H9 (cell line): ENCODE results near the gene NPY2R. TPM values are rescaled to one million over a fixed set of nuclear protein-coding genes. Genes with fewer than 3 reads are reported as not detected.

Source experiments
- DNase-seq: peaks from one replicate; pipeline ENCODE4 v3.0.0-alpha.2; 2017
- H2AFZ ChIP-seq: one replicate; pipeline ENCODE4 v1.6.1; 2013; ENCODE audit warnings: mild to moderate bottlenecking, low read length, control low read depth, moderate library complexity
- H2AK5ac ChIP-seq: 2 replicates; pipeline ENCODE4 v1.6.1; 2013; ENCODE audit warnings: low read length, control low read depth, mixed read lengths; ENCODE audit not compliant: insufficient read length
- H2BK120ac ChIP-seq: one replicate; pipeline ENCODE4 v1.6.1; 2013; ENCODE audit warnings: low read depth, mild to moderate bottlenecking, low read length, control low read depth, inconsistent platforms; ENCODE audit not compliant: poor library complexity, severe bottlenecking
- H2BK12ac ChIP-seq: 2 replicates; pipeline ENCODE4 v1.6.1; 2013; ENCODE audit warnings: low read length, control low read depth, mixed read lengths, low read depth; ENCODE audit not compliant: insufficient read length
- H2BK15ac ChIP-seq: 2 replicates; pipeline ENCODE4 v1.6.1; 2013; ENCODE audit warnings: low read depth, low read length, control low read depth
- H2BK20ac ChIP-seq: one replicate; pipeline ENCODE4 v1.6.1; 2013; ENCODE audit warnings: low read depth, mild to moderate bottlenecking, low read length, control low read depth, inconsistent platforms; ENCODE audit not compliant: poor library complexity, severe bottlenecking
- H2BK5ac ChIP-seq: 2 replicates; pipeline ENCODE4 v1.6.1; 2013; ENCODE audit warnings: low read length, control low read depth, mixed read lengths; ENCODE audit not compliant: insufficient read length
- H3K14ac ChIP-seq: 2 replicates; pipeline ENCODE4 v1.6.1; 2013; ENCODE audit warnings: low read length, control low read depth; ENCODE audit not compliant: insufficient read depth
- H3K18ac ChIP-seq: 2 replicates; pipeline ENCODE4 v1.6.1; 2013; ENCODE audit warnings: low read depth, mild to moderate bottlenecking, mixed read lengths, low read length, control low read depth; ENCODE audit not compliant: insufficient read length
- H3K23ac ChIP-seq: 2 replicates; pipeline ENCODE4 v1.6.1; 2013; ENCODE audit warnings: low read length, control low read depth, mixed read lengths, low read depth; ENCODE audit not compliant: insufficient read length
- H3K23me2 ChIP-seq: 2 replicates; pipeline ENCODE4 v1.6.1; 2013; ENCODE audit warnings: low read depth, mild to moderate bottlenecking, mixed read lengths, low read length, control low read depth; ENCODE audit not compliant: insufficient read length, poor library complexity, severe bottlenecking
- H3K27ac ChIP-seq: 2 replicates; pipeline ENCODE4 v1.5.1; 2013; ENCODE audit warnings: low read length, control low read depth, mixed read lengths, low read depth; ENCODE audit not compliant: insufficient read length
- H3K27me3 ChIP-seq: 2 replicates; pipeline ENCODE4 v1.6.1; 2013; ENCODE audit warnings: low read length, control low read depth, inconsistent platforms; ENCODE audit not compliant: insufficient read depth
- H3K4ac ChIP-seq: 2 replicates; pipeline ENCODE4 v1.6.1; 2013; ENCODE audit warnings: low read depth, mild to moderate bottlenecking, control low read depth, inconsistent platforms, low read length, moderate library complexity
- H3K4me1 ChIP-seq: 2 replicates; pipeline ENCODE4 v1.6.1; 2013; ENCODE audit warnings: low read length, control low read depth, inconsistent platforms; ENCODE audit not compliant: insufficient read depth
- H3K4me2 ChIP-seq: 2 replicates; pipeline ENCODE4 v1.6.1; 2013; ENCODE audit warnings: low read length, control low read depth, mixed read lengths; ENCODE audit not compliant: insufficient read length, insufficient read depth
- H3K56ac ChIP-seq: 2 replicates; pipeline ENCODE4 v1.6.1; 2013; ENCODE audit warnings: low read depth, mild to moderate bottlenecking, mixed read lengths, low read length, control low read depth; ENCODE audit not compliant: insufficient read length
- H3K79me1 ChIP-seq: 2 replicates; pipeline ENCODE4 v1.6.1; 2013; ENCODE audit warnings: low read depth, mild to moderate bottlenecking, moderate library complexity, low read length, control low read depth, inconsistent platforms; ENCODE audit not compliant: insufficient read depth, poor library complexity, severe bottlenecking
- H3K79me2 ChIP-seq: 2 replicates; pipeline ENCODE4 v1.6.1; 2013; ENCODE audit warnings: low read length, control low read depth, inconsistent platforms; ENCODE audit not compliant: insufficient read depth
- H3K9ac ChIP-seq: 2 replicates; pipeline ENCODE4 v1.6.1; 2013; ENCODE audit warnings: low read length, control low read depth, mixed read lengths; ENCODE audit not compliant: insufficient read length; ENCODE audit errors: extremely low read depth
- H3K9me3 ChIP-seq: one replicate; pipeline ENCODE4 v1.6.1; 2013; ENCODE audit warnings: low read depth, low read length, inconsistent platforms; ENCODE audit not compliant: control insufficient read depth
- H3T11ph ChIP-seq: one replicate; pipeline ENCODE4 v1.6.1; 2013; ENCODE audit warnings: mild to moderate bottlenecking, low read length, control low read depth, inconsistent platforms
- H4K20me1 ChIP-seq: one replicate; pipeline ENCODE4 v1.6.1; 2013; ENCODE audit not compliant: control insufficient read depth, insufficient read length, insufficient read depth
- H4K5ac ChIP-seq: 2 replicates; pipeline ENCODE4 v1.6.1; 2013; ENCODE audit warnings: low read depth, mild to moderate bottlenecking, mixed read lengths, low read length, control low read depth; ENCODE audit not compliant: insufficient read length
- H4K8ac ChIP-seq: replicated peaks from 2 replicates; pipeline ENCODE4 v1.6.1; 2013; ENCODE audit warnings: low read length, control low read depth, mixed read lengths, low read depth; ENCODE audit not compliant: insufficient read length
- H4K91ac ChIP-seq: 2 replicates; pipeline ENCODE4 v1.6.1; 2013; ENCODE audit warnings: low read depth, mild to moderate bottlenecking, moderate library complexity, mixed read lengths, low read length, control low read depth; ENCODE audit not compliant: insufficient read length
- H3K27ac Mint-ChIP-seq, 3 experiments: 2 replicates in 2 of 3; 3 replicates in 1 of 3; pipeline ENCODE4 v1.8.0; 2020 to 2021; ENCODE audit warnings: mixed read lengths in 3 of 3, mild to moderate bottlenecking in 1 of 3, moderate library complexity in 1 of 3
- H3K27me3 Mint-ChIP-seq: 2 replicates; pipeline ENCODE4 v1.8.0; 2021; ENCODE audit warnings: low read depth, mild to moderate bottlenecking, moderate library complexity, mixed read lengths
- H3K36me3 Mint-ChIP-seq, 3 experiments: 2 replicates in 2 of 3; 3 replicates in 1 of 3; pipeline ENCODE4 v1.8.0; 2020 to 2021; ENCODE audit warnings: low read depth in 3 of 3, mixed read lengths in 3 of 3; ENCODE audit not compliant: insufficient read depth in 1 of 3
- H3K4me1 Mint-ChIP-seq, 2 experiments: 2 replicates each; pipeline ENCODE4 v1.8.0; 2020; ENCODE audit warnings: mixed read lengths in 2 of 2
- H3K4me3 Mint-ChIP-seq, 2 experiments: 2 replicates in 1 of 2; 3 replicates in 1 of 2; pipeline ENCODE4 v1.8.0; 2020 to 2021; ENCODE audit warnings: mild to moderate bottlenecking in 2 of 2, mixed read lengths in 2 of 2, moderate library complexity in 1 of 2
- H3K9me3 Mint-ChIP-seq, 2 experiments: 2 replicates in 1 of 2; 3 replicates in 1 of 2; pipeline ENCODE4 v1.8.0; 2020; ENCODE audit warnings: mild to moderate bottlenecking in 2 of 2, mixed read lengths in 2 of 2, moderate library complexity in 1 of 2
- CTCF ChIP-seq: fragments of 200-600 bp; sonication (generic); conservative IDR thresholded peaks from 3 replicates; pipeline ENCODE4 v1.8.0; 2021; ENCODE audit warnings: antibody characterized with exemption, mild to moderate bottlenecking
- total RNA-seq: library from RNA; stranded (reverse); gene quantifications from 2 replicates; pipeline ENCODE4 v1.2.1, GENCODE V29; 2021

Gene NPY2R
- total RNA-seq, 1 experiment from 2014 or later = 0.09 TPM

GRCh38 chr4:155241664-155242063, 33.2 kb downstream of the NPY2R start:
- Histone ChIP-seq H3K27ac (no peak overlapping the region), H3K14ac (no peak overlapping the region), H3K4me1 (no peaks in the 10 kb centered on the region), H4K91ac (no peak overlapping the region), H2BK12ac (no peak overlapping the region), H3K9me3 (no peaks in the 10 kb centered on the region), H4K20me1 (no peaks in the 10 kb centered on the region), H3K23ac (no peak overlapping the region), H3K4me2 (no peak overlapping the region), H2BK20ac (no peak overlapping the region), H3K56ac (no peak overlapping the region), H3K23me2 (no peaks in the 10 kb centered on the region), H2AFZ (no peak overlapping the region), H2AK5ac (no peak overlapping the region), H4K8ac (no peak overlapping the region), H3K4ac (no peak overlapping the region), H3K79me2 (no peaks in the 10 kb centered on the region), H4K5ac (no peak overlapping the region), H3T11ph (no peak overlapping the region), H3K27me3 (no peaks in the 10 kb centered on the region), H3K9ac (no peak overlapping the region), H3K79me1 (no peaks in the 10 kb centered on the region), H2BK120ac (no peak overlapping the region), H3K18ac (no peak overlapping the region), H2BK15ac (no peak overlapping the region), H2BK5ac (no peak overlapping the region)
- no peak for TF ChIP-seq CTCF
- DNase-seq = no peak
- Mint-ChIP-seq H3K9me3 (peaks cover 3 to 10% of the 10 kb centered on the region in 2 experiments; a peak in 4 of 5 replicates), H3K36me3 (peaks cover 0 to 13% (median 0%) of the 10 kb centered on the region in 3 experiments; a peak in 3 of 7 replicates), H3K27ac (no peak overlapping the region), H3K27me3 (no peaks in the 10 kb centered on the region; the same call in 1 of the 2 replicates), H3K4me1 (no peaks in the 10 kb centered on the region; a peak in 1 of 4 replicates), H3K4me3 (no peak overlapping the region)
